ENCODE data around the gene PLXNA4. TPM values are rescaled to one million over a fixed set of nuclear protein-coding genes. Genes with fewer than 3 reads are reported as not detected.

PLXNA4 gene
- polyA plus RNA-seq, 1 experiment, result 0.22 TPM

DNA sequence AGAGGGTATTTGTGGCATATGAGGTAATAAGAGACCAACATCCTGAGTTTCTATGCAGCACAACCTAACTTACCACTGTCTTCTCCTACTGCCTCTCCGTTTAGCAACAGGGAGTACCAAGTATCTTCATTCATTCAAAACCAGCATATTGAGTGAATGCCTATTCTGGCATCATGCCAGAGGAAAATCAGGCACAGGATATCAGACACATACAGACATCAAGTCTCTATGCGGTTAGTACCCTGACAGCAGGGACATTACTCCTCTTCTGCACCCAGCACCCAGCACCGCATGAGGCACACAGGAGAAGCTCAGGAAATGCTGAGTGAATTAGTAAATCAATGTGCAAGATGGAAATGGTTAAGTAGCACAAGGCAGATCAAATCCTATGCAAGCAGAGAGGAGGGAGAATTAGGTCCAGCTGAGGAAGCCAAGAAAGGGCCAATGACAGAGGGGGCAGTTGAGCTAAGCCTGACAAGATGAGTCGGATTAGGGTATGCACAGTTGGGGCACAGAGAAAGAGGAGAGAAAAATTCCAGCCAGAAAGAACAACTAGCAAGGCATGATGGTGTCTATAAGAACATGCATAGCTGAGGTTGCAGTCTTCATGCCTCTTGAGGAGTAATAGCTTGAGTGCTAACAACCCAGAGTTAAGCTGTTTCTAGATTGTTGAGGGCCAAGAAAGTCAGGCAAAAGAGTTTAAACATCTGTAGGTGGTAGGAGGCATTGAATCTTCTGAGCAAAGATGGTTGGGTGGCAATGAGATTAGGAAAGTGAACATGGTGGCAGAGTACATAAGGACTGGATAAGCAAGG lies 146.0 kb downstream of the PLXNA4 start:
- TF ChIP-seq, protein P1, sequence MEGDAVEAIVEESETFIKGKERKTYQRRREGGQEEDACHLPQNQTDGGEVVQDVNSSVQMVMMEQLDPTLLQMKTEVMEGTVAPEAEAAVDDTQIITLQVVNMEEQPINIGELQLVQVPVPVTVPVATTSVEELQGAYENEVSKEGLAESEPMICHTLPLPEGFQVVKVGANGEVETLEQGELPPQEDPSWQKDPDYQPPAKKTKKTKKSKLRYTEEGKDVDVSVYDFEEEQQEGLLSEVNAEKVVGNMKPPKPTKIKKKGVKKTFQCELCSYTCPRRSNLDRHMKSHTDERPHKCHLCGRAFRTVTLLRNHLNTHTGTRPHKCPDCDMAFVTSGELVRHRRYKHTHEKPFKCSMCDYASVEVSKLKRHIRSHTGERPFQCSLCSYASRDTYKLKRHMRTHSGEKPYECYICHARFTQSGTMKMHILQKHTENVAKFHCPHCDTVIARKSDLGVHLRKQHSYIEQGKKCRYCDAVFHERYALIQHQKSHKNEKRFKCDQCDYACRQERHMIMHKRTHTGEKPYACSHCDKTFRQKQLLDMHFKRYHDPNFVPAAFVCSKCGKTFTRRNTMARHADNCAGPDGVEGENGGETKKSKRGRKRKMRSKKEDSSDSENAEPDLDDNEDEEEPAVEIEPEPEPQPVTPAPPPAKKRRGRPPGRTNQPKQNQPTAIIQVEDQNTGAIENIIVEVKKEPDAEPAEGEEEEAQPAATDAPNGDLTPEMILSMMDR (IDR thresholded peaks at IDR 0.05; ENCODE audit: insufficient read depth, low read depth, low read length), result no peak
- CTCF ChIA-PET, result interaction anchor here (0.8 kb wide), 1 partner anchor 10 kb away, joined by 3 read pairs; no protein-coding TSS in a partner anchor
- no peak overlapping the region for H3K4me3 ChIP-seq (ENCODE audit: low read depth, low read length)
- POLR2A ChIA-PET, result no interaction called here
- DNase-seq (ENCODE audit: low read depth), result no peak
- no peaks in the 10 kb centered on the region for H3K27me3 ChIP-seq (ENCODE audit: control insufficient read depth, insufficient read depth, low read length)
- H3K36me3 ChIP-seq (ENCODE audit: control insufficient read depth, insufficient read depth, low read length), result no peaks in the 10 kb centered on the region

DNA sequence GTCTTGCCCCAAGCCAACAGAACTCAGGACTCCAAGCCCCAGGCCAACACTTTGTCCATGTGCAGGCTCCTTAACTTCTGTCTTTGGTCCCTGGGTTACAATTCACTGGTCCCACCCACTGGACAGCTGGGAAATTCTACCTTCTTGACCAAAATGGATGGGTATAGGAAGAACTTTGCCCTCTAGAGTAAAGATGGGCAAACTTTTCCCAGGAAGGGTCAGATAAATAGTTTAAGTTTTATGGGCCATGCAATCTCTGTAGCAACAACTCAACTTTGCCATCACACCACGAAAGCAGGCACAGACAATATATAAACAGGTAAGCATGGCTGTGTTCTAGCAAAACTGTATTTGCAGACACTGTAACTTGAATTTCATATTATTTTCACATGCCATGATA lies 147.1 kb downstream of the PLXNA4 start:
- Histone ChIP-seq H3K4me3 (ENCODE audit: low read depth, low read length) (no peak overlapping the region), H3K36me3 (ENCODE audit: control insufficient read depth, insufficient read depth, low read length) (no peaks in the 10 kb centered on the region), H3K27me3 (ENCODE audit: control insufficient read depth, insufficient read depth, low read length) (no peaks in the 10 kb centered on the region)
- TF ChIP-seq, protein P1 (IDR thresholded peaks at IDR 0.05; ENCODE audit: insufficient read depth, low read depth, low read length), result no peak
- DNase-seq (ENCODE audit: low read depth), result no peak
- ChIA-PET POLR2A (no interaction called here), CTCF (no interaction called here)

DNA sequence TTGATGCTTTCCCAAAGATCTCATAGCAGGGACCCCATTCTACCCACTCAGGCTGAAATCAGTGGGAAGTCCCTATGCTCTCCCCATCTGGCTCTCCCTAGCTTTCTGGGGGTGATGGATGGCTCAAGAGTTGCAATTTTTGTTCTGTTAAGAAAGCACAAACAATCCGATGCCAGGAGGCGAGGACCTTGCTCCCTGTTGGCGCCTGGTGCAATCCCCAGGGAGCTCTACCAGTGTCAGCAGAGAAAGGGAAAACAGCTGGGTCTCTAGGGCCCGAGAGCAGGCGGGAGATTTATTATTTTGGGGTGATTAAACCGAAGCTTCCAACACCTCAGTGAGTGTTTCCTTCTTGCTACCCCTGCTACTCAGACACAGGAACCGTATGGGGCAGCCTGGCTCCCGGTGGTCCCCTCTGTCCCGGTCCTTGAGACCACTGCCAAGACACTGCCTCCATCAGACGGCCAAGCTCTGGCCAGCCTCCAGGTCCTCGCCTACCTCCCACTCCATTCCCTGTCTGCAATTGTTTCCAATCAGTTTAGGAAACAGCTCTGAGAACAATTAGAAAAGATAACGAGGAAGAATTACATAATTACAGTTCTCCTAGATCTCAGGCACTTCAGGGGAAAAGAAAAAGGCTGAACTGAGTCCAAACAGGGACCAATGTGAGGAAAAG lies 147.9 kb downstream of the PLXNA4 start:
- TF ChIP-seq, protein P1 (IDR thresholded peaks at IDR 0.05; ENCODE audit: insufficient read depth, low read depth, low read length), result no peak
- ChIA-PET POLR2A (no interaction called here), CTCF (interaction anchor here (0.7 kb wide), 1 partner anchor 20 kb away, joined by 3 read pairs; no protein-coding TSS in a partner anchor)
- H3K27me3 ChIP-seq (ENCODE audit: control insufficient read depth, insufficient read depth, low read length), result no peaks in the 10 kb centered on the region
- DNase-seq (ENCODE audit: low read depth), result no peak
- no peaks in the 10 kb centered on the region for H3K36me3 ChIP-seq (ENCODE audit: control insufficient read depth, insufficient read depth, low read length)
- no peak overlapping the region for H3K4me3 ChIP-seq (ENCODE audit: low read depth, low read length)

DNA sequence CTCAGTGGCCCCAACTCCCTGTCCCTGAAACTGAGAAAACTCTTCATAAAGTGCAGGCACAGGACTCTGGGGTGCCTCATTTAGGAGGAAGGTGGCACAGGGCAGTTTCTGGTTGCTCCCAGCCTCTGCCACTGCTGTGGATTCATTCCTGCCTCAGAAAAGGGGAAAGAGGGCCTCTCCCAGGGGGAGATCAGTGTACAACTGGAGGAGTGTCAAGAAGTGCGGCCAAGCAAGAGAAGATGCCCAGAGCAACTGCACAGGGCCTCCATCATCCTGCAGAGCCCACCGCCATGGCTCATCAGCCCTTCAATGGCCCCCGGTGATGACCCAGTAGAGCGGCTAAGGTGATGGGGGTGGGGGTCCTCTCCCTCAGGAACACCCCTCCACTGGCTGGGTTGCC lies 150.3 kb downstream of the PLXNA4 start:
- ChIA-PET CTCF (no interaction called here), POLR2A (no interaction called here)
- no peak for DNase-seq (ENCODE audit: low read depth)
- H3K36me3 ChIP-seq (ENCODE audit: control insufficient read depth, insufficient read depth, low read length), result no peaks in the 10 kb centered on the region
- H3K4me3 ChIP-seq (ENCODE audit: low read depth, low read length), result no peak overlapping the region
- H3K27me3 ChIP-seq (ENCODE audit: control insufficient read depth, insufficient read depth, low read length), result no peaks in the 10 kb centered on the region
- TF ChIP-seq, protein P1 (IDR thresholded peaks at IDR 0.05; ENCODE audit: insufficient read depth, low read depth, low read length), result no peak

DNA sequence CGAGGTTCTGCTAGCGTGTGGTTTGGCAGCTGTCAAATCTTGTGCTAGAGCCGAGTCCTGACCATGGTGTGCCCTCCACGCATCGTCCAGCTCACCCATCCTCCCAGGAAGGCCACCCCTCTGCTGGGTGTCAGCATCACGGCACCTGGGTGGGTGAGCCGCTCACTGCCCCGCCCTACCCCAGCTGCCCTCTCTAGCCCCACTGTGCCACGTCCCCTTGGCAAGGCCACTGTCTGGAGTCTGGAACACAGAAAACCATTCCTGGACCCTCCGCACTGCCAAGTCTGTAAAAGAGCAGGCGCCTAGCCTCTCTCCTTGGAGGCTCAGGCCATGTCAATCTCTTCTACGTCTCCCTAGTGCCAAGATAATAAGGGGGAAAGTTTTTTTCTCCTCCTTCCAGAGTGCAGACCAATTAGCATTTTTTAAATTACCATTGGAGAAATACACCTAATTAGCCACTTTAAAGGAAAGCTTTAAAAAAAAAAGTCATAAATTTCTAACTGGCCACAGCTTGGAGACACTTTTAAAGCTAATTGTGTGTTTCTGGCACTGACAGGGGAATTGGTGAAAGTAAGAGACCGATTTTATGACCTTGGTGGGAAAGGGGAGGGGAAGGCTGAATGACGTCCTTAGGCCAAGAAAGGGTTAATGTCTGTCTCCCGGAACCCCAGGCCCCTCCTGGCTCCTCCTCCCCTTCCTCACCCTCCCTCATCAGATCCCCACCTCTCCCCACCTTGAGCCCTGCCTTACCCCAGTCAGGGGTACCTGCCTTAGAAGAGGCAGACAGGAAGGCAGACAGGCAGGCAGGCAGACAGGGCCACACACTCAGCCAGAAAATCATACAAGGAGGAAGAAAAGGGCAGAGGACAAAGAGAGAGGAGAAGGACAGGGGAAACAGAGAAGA lies 151.2 kb downstream of the PLXNA4 start:
- no peaks in the 10 kb centered on the region for H3K36me3 ChIP-seq (ENCODE audit: control insufficient read depth, insufficient read depth, low read length)
- DNase-seq (ENCODE audit: low read depth), result no peak
- CTCF ChIA-PET, result no interaction called here
- H3K27me3 ChIP-seq (ENCODE audit: control insufficient read depth, insufficient read depth, low read length), result no peaks in the 10 kb centered on the region
- POLR2A ChIA-PET, result no interaction called here
- TF ChIP-seq, protein P1 (IDR thresholded peaks at IDR 0.05; ENCODE audit: insufficient read depth, low read depth, low read length), result no peak
- no peak overlapping the region for H3K4me3 ChIP-seq (ENCODE audit: low read depth, low read length)
